Activated CD4-positive, alpha-beta T cell treated with anti-CD3 and anti-CD28 coated beads for 48 hours (primary cell): ENCODE data around the gene KCNJ18.
"Not testable (repeated sequence)": the region's sequence is repeated elsewhere in the genome, so short reads cannot be mapped to it uniquely, and the experiment has no call there.

Experiments used
- DNase-seq: peaks from one replicate; pipeline ENCODE4 v3.0.0-alpha.2; 2020

KCNJ18 gene

GRCh38 chr17:21705021-21705601, 12.8 kb downstream of the KCNJ18 start:
- DNase-seq, result no peak

GRCh38 chr17:21705746-21706145, 13.4 kb downstream of the KCNJ18 start:
- DNase-seq, result not testable (repeated sequence)

GRCh38 chr17:21706546-21706945, 14.2 kb downstream of the KCNJ18 start:
- DNase-seq, result not testable (repeated sequence)

- DNase-seq, result not testable (repeated sequence)
Measured at GRCh38 chr17:21707131-21707530, 14.8 kb downstream of the KCNJ18 start.

- DNase-seq, result not testable (repeated sequence)
Measured at GRCh38 chr17:21707711-21708611, 15.6 kb downstream of the KCNJ18 start.

- DNase-seq, result not testable (repeated sequence)
Measured at GRCh38 chr17:21708612-21709535, 16.6 kb downstream of the KCNJ18 start.

- DNase-seq, result not testable (repeated sequence)
Measured at GRCh38 chr17:21709994-21710393, 17.7 kb downstream of the KCNJ18 start.

- DNase-seq, result not testable (repeated sequence)
Measured at GRCh38 chr17:21710486-21710885, 18.2 kb downstream of the KCNJ18 start.

GRCh38 chr17:21711182-21711581, 18.9 kb downstream of the KCNJ18 start:
- no peak for DNase-seq

- not testable (repeated sequence) for DNase-seq
Measured at GRCh38 chr17:21713020-21713419, 20.7 kb downstream of the KCNJ18 start.

GRCh38 chr17:21713631-21714030, 21.3 kb downstream of the KCNJ18 start:
- not testable (repeated sequence) for DNase-seq

- not testable (repeated sequence) for DNase-seq
Measured at GRCh38 chr17:21714676-21715075, 22.4 kb downstream of the KCNJ18 start.

GRCh38 chr17:21715877-21716276, 23.6 kb downstream of the KCNJ18 start:
- DNase-seq, result not testable (repeated sequence)

GRCh38 chr17:21718971-21719370, 26.6 kb downstream of the KCNJ18 start:
- DNase-seq, result not testable (repeated sequence)

GRCh38 chr17:21719511-21720226, 27.3 kb downstream of the KCNJ18 start:
- DNase-seq, result not testable (repeated sequence)

- not testable (repeated sequence) for DNase-seq
Measured at GRCh38 chr17:21720566-21720965, 28.2 kb downstream of the KCNJ18 start.

- DNase-seq, result not testable (repeated sequence)
Measured at GRCh38 chr17:21722268-21722667, 29.9 kb downstream of the KCNJ18 start.

GRCh38 chr17:21724216-21725006, 32.1 kb downstream of the KCNJ18 start:
- DNase-seq, result not testable (repeated sequence)

GRCh38 chr17:21731076-21731475, 38.8 kb downstream of the KCNJ18 start:
- not testable (repeated sequence) for DNase-seq

- DNase-seq, result not testable (repeated sequence)
Measured at GRCh38 chr17:21733931-21734330, 41.6 kb downstream of the KCNJ18 start.

GRCh38 chr17:21735814-21736213, 43.5 kb downstream of the KCNJ18 start:
- DNase-seq, result not testable (repeated sequence)
